Endothelial cell of umbilical vein (primary cell): ENCODE results near the gene UST.

ENCODE experiments used
- EZH2 ChIP-seq: IDR thresholded peaks from 2 replicates; pipeline ENCODE4 v1.6.1; 2012; ENCODE audit warnings: borderline replicate concordance, low read depth, mild to moderate bottlenecking, moderate library complexity, low read length, inconsistent platforms; ENCODE audit not compliant: severe bottlenecking
- FOS ChIP-seq: IDR thresholded peaks from 2 replicates; pipeline ENCODE4 v1.6.1; 2011; ENCODE audit warnings: mild to moderate bottlenecking, low read length, moderate library complexity, borderline replicate concordance; ENCODE audit not compliant: insufficient read depth
- JUN ChIP-seq: IDR thresholded peaks from 2 replicates; pipeline ENCODE4 v1.6.1; 2011; ENCODE audit warnings: borderline replicate concordance, low read depth; ENCODE audit not compliant: insufficient read length, insufficient read depth
- POLR2A ChIP-seq: IDR thresholded peaks from 2 replicates; pipeline ENCODE4 v1.6.1; 2012; ENCODE audit warnings: low read depth, mild to moderate bottlenecking, control low read depth, low read length
- POLR2AphosphoS5 ChIP-seq: IDR thresholded peaks from 2 replicates; pipeline ENCODE4 v1.6.1; 2012; ENCODE audit warnings: low read depth, mild to moderate bottlenecking, control low read depth, low read length, moderate library complexity; ENCODE audit not compliant: insufficient read depth
- TF ChIP-seq, protein P1 (sequence below), 2 donors: IDR thresholded peaks; 1 replicate in 1 of 2; 2 replicates in 1 of 2; pipeline ENCODE4 v1.5.1; 2011; ENCODE audit warnings: low read length in 2 of 2, mild to moderate bottlenecking in 2 of 2, moderate library complexity in 2 of 2, control low read depth in 1 of 2, inconsistent platforms in 1 of 2, low read depth in 1 of 2; ENCODE audit not compliant: insufficient read depth in 1 of 2; ENCODE audit errors: extremely low read depth in 1 of 2

DNA sequence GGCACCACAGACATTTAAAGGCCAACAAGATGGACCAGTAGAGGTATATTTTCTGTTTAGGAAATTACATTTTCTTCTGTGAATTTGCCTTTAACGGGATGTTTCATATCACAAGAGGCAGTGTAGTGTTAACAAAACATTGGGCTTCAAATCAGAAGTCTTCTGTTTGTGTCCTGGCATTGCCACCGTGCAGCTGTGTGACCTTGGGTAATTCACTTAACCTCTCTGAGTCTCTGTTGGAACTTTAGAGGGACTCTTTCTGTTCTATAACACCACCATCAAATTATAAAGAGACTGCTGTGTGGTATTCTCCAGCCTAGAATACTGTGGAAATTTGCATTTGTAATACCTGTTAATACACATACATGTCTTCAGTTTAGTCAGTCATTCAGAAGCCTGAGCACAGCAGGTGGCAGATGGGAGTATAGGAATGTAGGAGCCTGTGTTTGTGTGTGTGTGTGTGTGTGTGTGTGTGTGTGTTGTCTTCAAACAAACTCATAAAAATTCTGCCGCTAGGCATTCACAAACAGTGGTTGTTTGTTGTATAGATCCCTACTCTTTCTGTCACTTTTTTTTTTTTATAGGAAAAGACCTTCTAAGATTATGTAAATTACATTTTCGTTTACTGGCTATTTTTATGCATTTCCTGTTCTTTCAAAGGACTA, 22.6 kb downstream of the UST start:
- TF ChIP-seq, protein P1, sequence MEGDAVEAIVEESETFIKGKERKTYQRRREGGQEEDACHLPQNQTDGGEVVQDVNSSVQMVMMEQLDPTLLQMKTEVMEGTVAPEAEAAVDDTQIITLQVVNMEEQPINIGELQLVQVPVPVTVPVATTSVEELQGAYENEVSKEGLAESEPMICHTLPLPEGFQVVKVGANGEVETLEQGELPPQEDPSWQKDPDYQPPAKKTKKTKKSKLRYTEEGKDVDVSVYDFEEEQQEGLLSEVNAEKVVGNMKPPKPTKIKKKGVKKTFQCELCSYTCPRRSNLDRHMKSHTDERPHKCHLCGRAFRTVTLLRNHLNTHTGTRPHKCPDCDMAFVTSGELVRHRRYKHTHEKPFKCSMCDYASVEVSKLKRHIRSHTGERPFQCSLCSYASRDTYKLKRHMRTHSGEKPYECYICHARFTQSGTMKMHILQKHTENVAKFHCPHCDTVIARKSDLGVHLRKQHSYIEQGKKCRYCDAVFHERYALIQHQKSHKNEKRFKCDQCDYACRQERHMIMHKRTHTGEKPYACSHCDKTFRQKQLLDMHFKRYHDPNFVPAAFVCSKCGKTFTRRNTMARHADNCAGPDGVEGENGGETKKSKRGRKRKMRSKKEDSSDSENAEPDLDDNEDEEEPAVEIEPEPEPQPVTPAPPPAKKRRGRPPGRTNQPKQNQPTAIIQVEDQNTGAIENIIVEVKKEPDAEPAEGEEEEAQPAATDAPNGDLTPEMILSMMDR (IDR thresholded peaks at IDR 0.05; ENCODE audit: extremely low read depth in 1 of 2, insufficient read depth in 1 of 2, low read depth in 1 of 2, low read length in 2 of 2) = no peak
- TF ChIP-seq EZH2 = no peak
- no peak for TF ChIP-seq JUN
- no peak for TF ChIP-seq POLR2A
- no peak for TF ChIP-seq POLR2AphosphoS5
- TF ChIP-seq FOS = no peak
